GM18519 (cell line): ENCODE measurements around the gene ASXL2.

Experiments used
- ATAC-seq: cut with Tn5 transposase; IDR thresholded peaks from one replicate; pipeline ENCODE4 v1.9.1; 2021; ENCODE audit warnings: mild to moderate bottlenecking, moderate library complexity; ENCODE audit not compliant: unreplicated experiment, low FRiP score

Gene ASXL2

GRCh38 chr2:25699216-25699615, 179.1 kb downstream of the ASXL2 start:
- no peak for ATAC-seq

DNA sequence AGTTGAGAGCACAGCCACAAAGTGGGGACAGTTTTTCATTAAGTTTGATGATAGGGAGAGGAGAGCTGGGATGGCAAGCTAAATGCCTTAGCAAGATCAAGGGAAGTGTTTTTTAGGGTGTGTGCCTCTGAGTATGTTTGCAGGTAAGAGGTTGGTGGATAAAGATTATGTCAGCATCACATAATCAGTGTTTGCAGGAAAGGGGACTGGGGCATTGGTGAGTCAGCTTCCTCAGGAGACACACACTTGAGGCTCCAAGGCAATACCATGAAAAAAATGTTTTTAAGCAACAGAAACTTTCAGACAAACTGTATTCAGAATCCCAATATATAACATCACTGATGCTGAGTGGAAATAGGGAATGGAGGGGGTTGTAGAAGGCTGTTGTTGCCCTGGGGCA, 179.5 kb downstream of the ASXL2 start:
- no peak for ATAC-seq

- ATAC-seq = no peak
Observed at GRCh38 chr2:25697559-25698341, 180.5 kb downstream of the ASXL2 start.

DNA sequence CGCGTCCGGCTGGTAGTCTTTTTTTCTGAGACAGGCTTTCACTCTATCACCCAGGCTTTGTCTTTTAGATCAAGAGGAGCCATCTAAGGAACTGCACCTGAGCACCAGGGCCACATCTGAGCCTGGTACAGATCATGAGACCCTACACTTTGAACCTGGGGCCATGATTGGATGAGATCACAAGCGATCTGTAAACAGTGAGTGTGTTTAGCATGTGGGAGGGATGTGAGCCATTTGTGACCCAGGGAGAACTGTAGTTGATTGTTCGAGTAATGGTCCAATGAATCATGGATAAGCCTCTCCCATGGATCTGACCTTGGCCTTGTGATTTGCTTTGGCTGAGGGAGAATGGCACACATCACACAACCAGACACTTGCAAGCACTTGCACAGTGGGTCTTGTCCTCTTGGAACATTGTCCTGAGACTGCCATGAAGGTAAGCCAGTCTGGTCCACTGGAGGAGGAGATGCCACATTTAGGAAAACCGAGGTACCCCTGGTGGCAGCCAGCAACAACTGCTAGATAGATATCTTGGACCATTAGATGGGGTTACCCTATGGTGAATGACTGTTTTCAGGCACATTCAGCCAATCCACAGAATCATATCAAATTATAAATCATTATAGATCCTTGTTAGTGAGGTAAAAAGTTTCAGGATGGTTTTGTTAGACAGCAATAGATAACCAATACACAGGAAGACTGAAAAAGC, 185.4 kb downstream of the ASXL2 start:
- ATAC-seq = no peak

DNA sequence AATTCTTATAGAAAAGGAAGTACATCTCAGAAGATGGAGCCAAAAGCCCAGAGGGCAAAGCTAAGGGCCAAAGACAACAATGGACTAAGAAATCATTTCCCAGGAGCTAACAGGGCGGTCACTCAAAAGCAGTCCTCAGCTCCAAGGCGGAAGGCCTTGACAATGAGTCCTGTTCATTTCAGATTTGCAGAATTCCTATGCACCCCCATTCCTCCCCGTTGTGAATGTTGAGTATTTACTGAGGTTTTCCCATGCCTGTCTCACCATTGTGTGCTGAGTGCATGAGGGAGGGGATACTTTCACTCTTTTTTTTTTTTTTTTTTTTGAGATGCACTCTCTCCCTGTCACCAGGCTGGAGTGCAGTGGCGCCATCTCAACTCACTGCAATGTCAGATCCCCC, 186.1 kb downstream of the ASXL2 start:
- ATAC-seq = no peak

- no peak for ATAC-seq
Observed at GRCh38 chr2:25690058-25690457, 188.2 kb downstream of the ASXL2 start.

DNA sequence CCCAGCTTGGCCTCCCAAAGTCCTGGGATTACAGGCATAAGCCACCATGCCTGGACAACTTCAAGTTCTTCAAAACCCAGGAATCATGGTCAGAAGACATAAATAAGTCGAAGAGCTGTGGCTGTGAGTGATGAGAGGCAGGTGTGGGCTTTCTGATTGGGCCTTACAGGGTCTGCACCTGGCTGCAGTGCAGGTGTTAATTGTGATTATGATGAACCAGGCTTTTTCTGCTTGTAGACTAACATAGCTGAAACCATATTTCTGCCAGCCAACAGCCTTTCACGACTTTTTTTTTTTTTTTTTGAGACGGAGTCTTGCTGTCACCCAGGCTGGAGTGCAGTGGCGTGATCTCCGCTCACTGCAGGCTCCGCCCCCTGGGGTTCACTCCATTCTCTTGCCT, 190.1 kb downstream of the ASXL2 start:
- no peak for ATAC-seq

GRCh38 chr2:25685741-25686140, 192.5 kb downstream of the ASXL2 start:
- ATAC-seq = no peak

GRCh38 chr2:25684577-25685473, 193.5 kb downstream of the ASXL2 start:
- ATAC-seq = no peak
